ENCODE results near the gene CLIC4.
"Not testable (repeated sequence)": the region's sequence is repeated elsewhere in the genome, so short reads cannot be mapped to it uniquely, and the experiment has no call there.

CLIC4 gene

GRCh38 chr1:24803220-24803619 is 58.0 kb downstream of the CLIC4 start:
- DNase-seq (ENCODE audit: low spot score) (no peak), FAIRE-seq (no peak)

- FAIRE-seq = no peak
- no peak for DNase-seq (ENCODE audit: low spot score)
Observed at GRCh38 chr1:24803987-24804530, 58.8 kb downstream of the CLIC4 start.

- FAIRE-seq (peak; percentile 30), DNase-seq (ENCODE audit: low spot score) (no peak)
Observed at GRCh38 chr1:24805534-24806301, 60.5 kb downstream of the CLIC4 start.

GRCh38 chr1:24806588-24806987 is 61.3 kb downstream of the CLIC4 start:
- no peak for FAIRE-seq
- no peak for DNase-seq (ENCODE audit: low spot score)

- not testable (repeated sequence) for FAIRE-seq; DNase-seq (ENCODE audit: low spot score)
Observed at GRCh38 chr1:24811494-24811893, 66.2 kb downstream of the CLIC4 start.

- not testable (repeated sequence) for DNase-seq (ENCODE audit: low spot score); FAIRE-seq
Observed at GRCh38 chr1:24820221-24820620, 75.0 kb downstream of the CLIC4 start.

GRCh38 chr1:24822887-24823286 is 77.6 kb downstream of the CLIC4 start:
- no peak for FAIRE-seq

GRCh38 chr1:24823486-24823885 is 78.2 kb downstream of the CLIC4 start:
- FAIRE-seq; DNase-seq (ENCODE audit: low spot score): not testable (repeated sequence)

More at GRCh38 chr1:24822887-24823286, 77.6 kb downstream of the CLIC4 start:
- DNase-seq (ENCODE audit: low spot score) = no peak

- DNase-seq (ENCODE audit: low spot score) (no peak), FAIRE-seq (no peak)
Observed at GRCh38 chr1:24825174-24825573, 79.9 kb downstream of the CLIC4 start.

GRCh38 chr1:24826510-24826909 is 81.3 kb downstream of the CLIC4 start:
- FAIRE-seq (no peak), DNase-seq (ENCODE audit: low spot score) (no peak)

GRCh38 chr1:24827379-24828135 is 82.3 kb downstream of the CLIC4 start:
- FAIRE-seq (peak; percentile 22), DNase-seq (ENCODE audit: low spot score) (no peak)

GRCh38 chr1:24828183-24828886 is 83.1 kb downstream of the CLIC4 start:
- no peak for DNase-seq (ENCODE audit: low spot score)

GRCh38 chr1:24828887-24829192 is 83.6 kb downstream of the CLIC4 start:
- no peak for FAIRE-seq
- no peak for DNase-seq (ENCODE audit: low spot score)

More at GRCh38 chr1:24828183-24828886, 83.1 kb downstream of the CLIC4 start:
- no peak for FAIRE-seq

GRCh38 chr1:24830680-24831272 is 85.5 kb downstream of the CLIC4 start:
- peak; percentile 85 for FAIRE-seq
- peak; percentile 63 for DNase-seq (ENCODE audit: low spot score)

GRCh38 chr1:24841593-24841992 is 96.3 kb downstream of the CLIC4 start:
- no peak for FAIRE-seq
- DNase-seq (ENCODE audit: low spot score) = no peak

GRCh38 chr1:24846671-24847070 is 101.4 kb downstream of the CLIC4 start:
- DNase-seq (ENCODE audit: low spot score) (no peak), FAIRE-seq (no peak)

GRCh38 chr1:24847995-24848881 is 103.0 kb downstream of the CLIC4 start:
- no peak for FAIRE-seq
- DNase-seq (ENCODE audit: low spot score) = peak; percentile 51

- DNase-seq (ENCODE audit: low spot score) (no peak), FAIRE-seq (no peak)
Observed at GRCh38 chr1:24849672-24850295, 104.5 kb downstream of the CLIC4 start.

- no peak for FAIRE-seq
- no peak for DNase-seq (ENCODE audit: low spot score)
Observed at GRCh38 chr1:24850328-24850920, 105.2 kb downstream of the CLIC4 start.
